ENCODE results near the gene PTPRA. TPM values are rescaled to one million over a fixed set of nuclear protein-coding genes. Genes with fewer than 3 reads are reported as not detected.

Gene PTPRA
- total and polyA plus RNA-seq, 10 of the 15 experiments (the other 5 are each of a cell fraction or from before 2014, with no cell fraction given) = 3.9 to 62.1 (median 34.6) TPM

- ChIA-PET CTCF (interaction anchor here (0.7 to 1.3 kb wide), 7 partner anchors 9 to 146 kb away, joined by 3 to 4 read pairs (median 3); no protein-coding TSS in a partner anchor), SMC1A (ENCODE audit: uncharacterized antibody, unreplicated experiment) (interaction anchor here (1.0 to 1.4 kb wide), 3 partner anchors 9 to 93 kb away, joined by 3 to 5 read pairs (median 3); no protein-coding TSS in a partner anchor)
- TF ChIP-seq SIN3A (IDR thresholded peaks at IDR 0.05; ENCODE audit: low read depth, low read length) (no peak), RB1 (IDR thresholded peaks at IDR 0.05; ENCODE audit: borderline replicate concordance) (no peak), JUND (IDR thresholded peaks at IDR 0.05; ENCODE audit: low read depth, low read length) (no peak), MYB (IDR thresholded peaks at IDR 0.05; ENCODE audit: borderline replicate concordance, low read depth, low read length) (no peak), SIX5 (IDR thresholded peaks at IDR 0.05; ENCODE audit: low read depth, low read length, severe bottlenecking) (no peak), POLR2AphosphoS2 (IDR thresholded peaks at IDR 0.05; ENCODE audit: low read depth, low read length) (no peak), NFIC (IDR thresholded peaks at IDR 0.05; ENCODE audit: low read depth, low read length) (no peak), MTA3 (IDR thresholded peaks at IDR 0.05; ENCODE audit: borderline replicate concordance, low read length) (no peak), ZZZ3 (IDR thresholded peaks at IDR 0.05; ENCODE audit: control insufficient read depth, insufficient read length, low read depth) (no peak), CEBPZ (IDR thresholded peaks at IDR 0.05; ENCODE audit: low read depth, low read length) (no peak), MEF2A (IDR thresholded peaks at IDR 0.05; ENCODE audit: insufficient read depth, low read depth, low read length) (no peak), MAX (IDR thresholded peaks at IDR 0.05; ENCODE audit: low read depth, low read length) (no peak), TAF1 (IDR thresholded peaks at IDR 0.05; ENCODE audit: borderline replicate concordance, low read depth, low read length) (no peak), NKRF (conservative IDR thresholded peaks at IDR 0.05) (no peak), MXI1 (IDR thresholded peaks at IDR 0.05; ENCODE audit: low read depth, low read length) (no peak), BMI1 (IDR thresholded peaks at IDR 0.05; ENCODE audit: borderline replicate concordance) (no peak)
Measured at GRCh38 chr20:2907519-2907918, 34.2 kb downstream of the PTPRA start.

More at GRCh38 chr20:2907519-2907918, 34.2 kb downstream of the PTPRA start:
- H3K4me3 ChIP-seq = no peak overlapping the region
- H3K9me3 ChIP-seq (replicated peaks; ENCODE audit: control insufficient read depth, insufficient read depth, low read length) = no peaks in the 10 kb centered on the region
- H3K27me3 ChIP-seq (replicated peaks in 1 of 2; ENCODE audit: control insufficient read depth in 2 of 2, insufficient read depth in 2 of 2, low read length in 1 of 2) = no peaks in the 10 kb centered on the region
- ChIA-PET RAD21 (ENCODE audit: unreplicated experiment) (interaction anchor here (0.9 kb wide), 1 partner anchor 11 kb away, joined by 3 read pairs; no protein-coding TSS in a partner anchor), POLR2A (interaction anchor here (0.5 to 0.6 kb wide), 2 partner anchors 9 to 413 kb away, joined by 3 to 5 read pairs; no protein-coding TSS in a partner anchor)
- intact Hi-C loops (cut with micrococcal nuclease; ENCODE audit: unreplicated experiment) (no loop called here), in situ Hi-C loops (cut with MboI) (no loop called here)
- H2AFZ ChIP-seq (ENCODE audit: control insufficient read depth, low read depth, low read length) = no peak overlapping the region
- H3K79me2 ChIP-seq (ENCODE audit: control insufficient read depth, insufficient read depth, low read length) = peaks cover 8% of the 10 kb centered on the region
- H3K4me1 ChIP-seq (ENCODE audit: control insufficient read depth, insufficient read depth, low read length) = no peaks in the 10 kb centered on the region
- FAIRE-seq (no peak), DNase-seq (ENCODE audit: low read depth, low spot score) (no peak), ATAC-seq (no peak)
- no peak overlapping the region for H3K27ac ChIP-seq (ENCODE audit: control insufficient read depth, insufficient read depth)
- H3K4me2 ChIP-seq (ENCODE audit: control insufficient read depth, insufficient read depth) = no peak overlapping the region
- H3K36me3 ChIP-seq (ENCODE audit: control insufficient read depth in 2 of 2, insufficient read depth in 2 of 2, low read length in 1 of 2) = no peaks in the 10 kb centered on the region
- 96% methylated on average over 3 of the region's 3 CpGs for WGBS (ENCODE audit: insufficient coverage, insufficient replicate concordance, low lambda C conversion rate, missing lambda C conversion rate)
- H4K20me1 ChIP-seq (ENCODE audit: control insufficient read depth, insufficient read depth) = no peaks in the 10 kb centered on the region
- no peak overlapping the region for H3K9ac ChIP-seq (ENCODE audit: control insufficient read depth, insufficient read depth, low read length)
- no TSS peak for BruUV-seq (replicated peaks)
